ENCODE measurements around the gene IFNW1. TPM values are rescaled to one million over a fixed set of nuclear protein-coding genes. Genes with fewer than 3 reads are reported as not detected.

Gene IFNW1
- total RNA-seq, 2 donors from 2014 or later = not detected

- H3K4me1 ChIP-seq (ENCODE audit: control insufficient read depth, insufficient read depth, low read length) = peaks cover 8% of the 10 kb centered on the region
- WGBS, 2 experiments (ENCODE audit: insufficient coverage in 1 of 2, insufficient read length in 1 of 2) = 0 to 26% methylated on average over 1 to 4 of the region's 4 CpGs
- no peak for DNase-seq
- H3K27ac ChIP-seq (ENCODE audit: low read depth, low read length) = no peak overlapping the region
- H3K9me3 ChIP-seq (ENCODE audit: control insufficient read depth, low read length) = no peaks in the 10 kb centered on the region
- H3K4me3 Mint-ChIP-seq = no peak overlapping the region
- H3K4me3 ChIP-seq (ENCODE audit: low read length) = no peak overlapping the region
- TF ChIP-seq CTCF (conservative IDR thresholded peaks at IDR 0.05) = peak; percentile 93
- H3K27ac Mint-ChIP-seq = no peak overlapping the region
- H3K36me3 Mint-ChIP-seq (ENCODE audit: low read depth) = no peaks in the 10 kb centered on the region
- H3K4me1 Mint-ChIP-seq = peaks cover 16% of the 10 kb centered on the region
- no peaks in the 10 kb centered on the region for H3K9me3 Mint-ChIP-seq
- H3K27me3 Mint-ChIP-seq (ENCODE audit: insufficient read depth) = no peaks in the 10 kb centered on the region
- H3K36me3 ChIP-seq (ENCODE audit: control insufficient read depth, insufficient read depth, low read length) = no peaks in the 10 kb centered on the region
- no peaks in the 10 kb centered on the region for H3K27me3 ChIP-seq (ENCODE audit: control insufficient read depth, insufficient read depth, low read length, poor library complexity, severe bottlenecking)
- H3K9ac ChIP-seq (ENCODE audit: extremely low read depth, low read length, poor library complexity, severe bottlenecking) = no peak overlapping the region
Observed at GRCh38 chr9:21110708-21111576, 30.7 kb downstream of the IFNW1 start.

GRCh38 chr9:21104787-21105186, 36.8 kb downstream of the IFNW1 start:
- Histone ChIP-seq H3K9me3 (ENCODE audit: control insufficient read depth, low read length) (no peaks in the 10 kb centered on the region), H3K36me3 (ENCODE audit: control insufficient read depth, insufficient read depth, low read length) (no peaks in the 10 kb centered on the region), H3K9ac (ENCODE audit: extremely low read depth, low read length, poor library complexity, severe bottlenecking) (no peak overlapping the region), H3K27me3 (ENCODE audit: control insufficient read depth, insufficient read depth, low read length, poor library complexity, severe bottlenecking) (no peaks in the 10 kb centered on the region), H3K27ac (ENCODE audit: low read depth, low read length) (no peak overlapping the region), H3K4me3 (ENCODE audit: low read length) (no peak overlapping the region), H3K4me1 (ENCODE audit: control insufficient read depth, insufficient read depth, low read length) (no peaks in the 10 kb centered on the region)
- Mint-ChIP-seq H3K4me3 (no peak overlapping the region), H3K4me1 (no peaks in the 10 kb centered on the region), H3K9me3 (no peaks in the 10 kb centered on the region), H3K27me3 (ENCODE audit: insufficient read depth) (no peaks in the 10 kb centered on the region), H3K36me3 (ENCODE audit: low read depth) (no peaks in the 10 kb centered on the region), H3K27ac (no peak overlapping the region)
- TF ChIP-seq CTCF (conservative IDR thresholded peaks at IDR 0.05) = no peak
- no peak for DNase-seq
- WGBS, 2 experiments (ENCODE audit: insufficient coverage in 1 of 2, insufficient read length in 1 of 2) = 83% methylated on average over 1 of the region's 1 CpG; no CpG with 5 or more reads in 1 of the 2 experiments

- H3K9me3 ChIP-seq (ENCODE audit: control insufficient read depth, low read length) = no peaks in the 10 kb centered on the region
- no peak for TF ChIP-seq CTCF (conservative IDR thresholded peaks at IDR 0.05)
- WGBS, 2 experiments (ENCODE audit: insufficient coverage in 1 of 2, insufficient read length in 1 of 2) = 100% methylated on average over 1 of the region's 1 CpG; no CpG with 5 or more reads in 1 of the 2 experiments
- no peaks in the 10 kb centered on the region for H3K4me1 Mint-ChIP-seq
- H3K36me3 Mint-ChIP-seq (ENCODE audit: low read depth) = no peaks in the 10 kb centered on the region
- no peak overlapping the region for H3K27ac Mint-ChIP-seq
- no peaks in the 10 kb centered on the region for H3K36me3 ChIP-seq (ENCODE audit: control insufficient read depth, insufficient read depth, low read length)
- no peak overlapping the region for H3K27ac ChIP-seq (ENCODE audit: low read depth, low read length)
- no peak overlapping the region for H3K4me3 Mint-ChIP-seq
- H3K9ac ChIP-seq (ENCODE audit: extremely low read depth, low read length, poor library complexity, severe bottlenecking) = no peak overlapping the region
- H3K9me3 Mint-ChIP-seq = no peaks in the 10 kb centered on the region
- H3K27me3 Mint-ChIP-seq (ENCODE audit: insufficient read depth) = no peaks in the 10 kb centered on the region
- no peaks in the 10 kb centered on the region for H3K4me1 ChIP-seq (ENCODE audit: control insufficient read depth, insufficient read depth, low read length)
- H3K4me3 ChIP-seq (ENCODE audit: low read length) = no peak overlapping the region
- no peak for DNase-seq
- H3K27me3 ChIP-seq (ENCODE audit: control insufficient read depth, insufficient read depth, low read length, poor library complexity, severe bottlenecking) = no peaks in the 10 kb centered on the region
Observed at GRCh38 chr9:21102305-21102704, 39.3 kb downstream of the IFNW1 start.
